Naive thymus-derived CD8-positive, alpha-beta T cell (primary cell): Measurements from ENCODE around the gene SLC13A1. TPM values are rescaled to one million over a fixed set of nuclear protein-coding genes. Genes with fewer than 3 reads are reported as not detected.
"Not testable (repeated sequence)": the region's sequence is repeated elsewhere in the genome, so short reads cannot be mapped to it uniquely, and the experiment has no call there.

Source experiments
- ATAC-seq, 2 donors: fragments of 150-1000 bp; cut with Tn5 transposase in 1 of 2; sonication (Bioruptor Pico), chemical (Tn5 transposase) in 1 of 2; 1 replicate in 1 of 2; 2 replicates in 1 of 2; pipeline ENCODE4 v1.10.0; 2021; ENCODE audit warnings: mild to moderate bottlenecking in 2 of 2, moderate library complexity in 2 of 2
- POLR2A ChIA-PET: fragments of 350-600 bp; sonication (Branson Sonifier 250); formaldehyde crosslinking; loops from one replicate; lab custom pipeline; 2021; ENCODE audit warnings: antibody characterized with exemption; lab: Charles Lee
- DNase-seq, 10 donors: peaks; one replicate each; pipeline versions ENCODE4 v3.0.0 to v3.0.0-alpha.2; 2020 to 2022
- H3K27ac Mint-ChIP-seq, 10 donors: one replicate each; pipeline ENCODE4 v1.8.0; 2020 to 2022; ENCODE audit warnings: mild to moderate bottlenecking in 10 of 10, mixed read lengths in 10 of 10, moderate library complexity in 4 of 10, inconsistent platforms in 1 of 10
- H3K27me3 Mint-ChIP-seq, 5 donors: one replicate each; pipeline ENCODE4 v1.8.0; 2021 to 2022; ENCODE audit warnings: mixed read lengths in 5 of 5
- H3K36me3 Mint-ChIP-seq, 3 donors: one replicate each; pipeline ENCODE4 v1.8.0; 2020 to 2022; ENCODE audit warnings: mixed read lengths in 3 of 3, mild to moderate bottlenecking in 2 of 3, inconsistent platforms in 1 of 3
- H3K4me1 Mint-ChIP-seq, 4 donors: one replicate each; pipeline ENCODE4 v1.8.0; 2021 to 2022; ENCODE audit warnings: mixed read lengths in 4 of 4
- H3K4me3 Mint-ChIP-seq, 10 donors: one replicate each; pipeline ENCODE4 v1.8.0; 2020 to 2022; ENCODE audit warnings: mild to moderate bottlenecking in 10 of 10, mixed read lengths in 10 of 10, moderate library complexity in 6 of 10, inconsistent platforms in 1 of 10
- H3K9me3 Mint-ChIP-seq, 9 donors: one replicate each; pipeline ENCODE4 v1.8.0; 2020 to 2022; ENCODE audit warnings: mixed read lengths in 9 of 9, mild to moderate bottlenecking in 3 of 9, inconsistent platforms in 1 of 9, moderate library complexity in 1 of 9
- polyA plus RNA-seq, 3 donors: library from polyadenylated mRNA; unstranded; fragments of 300-500 nt; fragmentation: Illumina TruSeq; gene quantifications; one replicate each; pipeline ENCODE4 v1.2.3, GENCODE V29; 2021
- total RNA-seq, 8 experiments: library from RNA in 2 of 8; stranded (reverse) in 2 of 8; gene quantifications; one replicate each; pipeline ENCODE4 v1.2.3 and lab custom pipeline; 2021 to 2026

The SLC13A1 gene, protein sequence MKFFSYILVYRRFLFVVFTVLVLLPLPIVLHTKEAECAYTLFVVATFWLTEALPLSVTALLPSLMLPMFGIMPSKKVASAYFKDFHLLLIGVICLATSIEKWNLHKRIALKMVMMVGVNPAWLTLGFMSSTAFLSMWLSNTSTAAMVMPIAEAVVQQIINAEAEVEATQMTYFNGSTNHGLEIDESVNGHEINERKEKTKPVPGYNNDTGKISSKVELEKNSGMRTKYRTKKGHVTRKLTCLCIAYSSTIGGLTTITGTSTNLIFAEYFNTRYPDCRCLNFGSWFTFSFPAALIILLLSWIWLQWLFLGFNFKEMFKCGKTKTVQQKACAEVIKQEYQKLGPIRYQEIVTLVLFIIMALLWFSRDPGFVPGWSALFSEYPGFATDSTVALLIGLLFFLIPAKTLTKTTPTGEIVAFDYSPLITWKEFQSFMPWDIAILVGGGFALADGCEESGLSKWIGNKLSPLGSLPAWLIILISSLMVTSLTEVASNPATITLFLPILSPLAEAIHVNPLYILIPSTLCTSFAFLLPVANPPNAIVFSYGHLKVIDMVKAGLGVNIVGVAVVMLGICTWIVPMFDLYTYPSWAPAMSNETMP
- total RNA-seq (not detected), polyA plus RNA-seq (not detected), total RNA-seq (lab: John Stamatoyannopoulos, UW) (0 reads per million in 6 experiments)

- no peak for DNase-seq
- no peak for ATAC-seq
- H3K27ac Mint-ChIP-seq, result no peak within 1 kb of the TSS
- POLR2A ChIA-PET, result no interaction called here
- no peaks in the 10 kb centered on the region for H3K4me1 Mint-ChIP-seq
- no peaks in the 10 kb centered on the region for H3K36me3 Mint-ChIP-seq
- H3K9me3 Mint-ChIP-seq, result peaks cover 0 to 4% (median 0%) of the 10 kb centered on the region in 9 donors
- H3K27me3 Mint-ChIP-seq, result no peaks in the 10 kb centered on the region
- no peak within 1 kb of the TSS for H3K4me3 Mint-ChIP-seq
Observed at GRCh38 chr7:123199883-123200282, at the start of gene SLC13A1. Gene SLC13A1, minus strand, starts transcription at chr7:123199969. Its CDS starts 23 bp downstream, at chr7:123199946.

GRCh38 chr7:123244768-123245167, 45.0 kb upstream of the SLC13A1 start:
- no peak overlapping the region for H3K27ac Mint-ChIP-seq
- H3K27me3 Mint-ChIP-seq, result no peaks in the 10 kb centered on the region
- no peaks in the 10 kb centered on the region for H3K4me1 Mint-ChIP-seq
- DNase-seq (no peak), ATAC-seq (no peak)
- POLR2A ChIA-PET, result no interaction called here
- no peaks in the 10 kb centered on the region for H3K36me3 Mint-ChIP-seq
- no peak overlapping the region for H3K4me3 Mint-ChIP-seq
- H3K9me3 Mint-ChIP-seq, result peaks cover 0 to 3% (median 0%) of the 10 kb centered on the region in 9 donors

- no peak overlapping the region for H3K4me3 Mint-ChIP-seq
- no peaks in the 10 kb centered on the region for H3K36me3 Mint-ChIP-seq
- H3K4me1 Mint-ChIP-seq, result no peaks in the 10 kb centered on the region
- H3K27ac Mint-ChIP-seq, result no peak overlapping the region
- DNase-seq, result no peak
- POLR2A ChIA-PET, result no interaction called here
- H3K9me3 Mint-ChIP-seq, result peaks cover 0 to 5% (median 0%) of the 10 kb centered on the region in 9 donors
- H3K27me3 Mint-ChIP-seq, result no peaks in the 10 kb centered on the region
- ATAC-seq, result no peak
Observed at GRCh38 chr7:123242467-123243092, 42.8 kb upstream of the SLC13A1 start.

- Mint-ChIP-seq H3K27ac (no peak overlapping the region), H3K27me3 (no peaks in the 10 kb centered on the region), H3K4me3 (no peak overlapping the region), H3K36me3 (no peaks in the 10 kb centered on the region), H3K9me3 (peaks cover 0 to 5% (median 0%) of the 10 kb centered on the region in 9 donors), H3K4me1 (no peaks in the 10 kb centered on the region)
- POLR2A ChIA-PET, result no interaction called here
- no peak for ATAC-seq
- DNase-seq, result no peak
Observed at GRCh38 chr7:123241809-123242208, 42.0 kb upstream of the SLC13A1 start.

DNA sequence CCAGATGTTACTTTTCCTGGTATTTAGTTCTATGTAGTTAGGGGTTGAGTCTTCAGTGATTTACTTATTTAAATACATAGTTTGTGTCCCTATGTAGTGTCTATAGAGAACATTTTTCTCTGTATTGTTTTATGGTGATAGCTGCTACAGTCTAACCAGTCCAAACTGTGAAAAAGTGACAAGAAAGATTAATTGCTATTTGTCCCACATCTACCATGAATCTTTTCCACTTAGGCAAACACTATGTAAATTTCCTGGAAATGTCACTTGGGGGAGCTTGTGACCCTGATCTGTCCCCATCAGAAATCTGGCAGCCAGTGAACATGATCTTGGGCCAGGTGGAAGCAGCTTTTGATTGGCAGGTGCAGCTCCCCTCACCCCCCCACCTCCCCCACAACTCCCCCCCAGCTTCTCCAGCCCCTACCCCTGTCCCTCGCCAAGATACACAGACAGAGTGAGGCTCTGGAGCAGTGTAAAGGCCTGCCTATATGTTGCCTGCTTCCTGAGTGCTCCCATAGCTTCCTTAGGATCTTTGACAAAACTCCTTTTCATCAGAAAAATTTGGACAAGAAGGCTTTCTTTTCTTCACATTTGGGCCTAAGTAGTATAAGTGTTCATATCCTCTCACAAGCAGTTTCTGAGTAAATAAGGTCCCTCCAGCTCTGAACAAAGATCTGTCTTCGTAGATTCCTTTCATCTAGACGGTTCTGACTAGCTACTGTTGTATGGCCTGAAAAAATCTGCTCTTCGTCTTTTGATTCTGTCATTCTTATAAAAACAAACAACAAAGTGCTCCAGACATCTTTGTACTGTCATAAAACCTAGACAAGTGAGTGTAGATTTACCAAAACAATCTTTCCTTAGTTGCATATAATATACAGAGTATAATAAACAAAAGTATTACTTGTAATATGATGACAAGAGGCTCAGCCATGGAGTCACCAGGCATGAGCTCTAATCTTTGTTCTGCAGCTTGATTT, 31.5 kb upstream of the SLC13A1 start:
- H3K27me3 Mint-ChIP-seq, result no peaks in the 10 kb centered on the region
- DNase-seq (no peak), ATAC-seq (no peak)
- H3K9me3 Mint-ChIP-seq, result peaks cover 0 to 8% (median 2%) of the 10 kb centered on the region in 9 donors
- H3K27ac Mint-ChIP-seq, result no peak overlapping the region
- H3K36me3 Mint-ChIP-seq, result no peaks in the 10 kb centered on the region
- POLR2A ChIA-PET, result no interaction called here
- H3K4me3 Mint-ChIP-seq, result no peak overlapping the region
- no peaks in the 10 kb centered on the region for H3K4me1 Mint-ChIP-seq

DNA sequence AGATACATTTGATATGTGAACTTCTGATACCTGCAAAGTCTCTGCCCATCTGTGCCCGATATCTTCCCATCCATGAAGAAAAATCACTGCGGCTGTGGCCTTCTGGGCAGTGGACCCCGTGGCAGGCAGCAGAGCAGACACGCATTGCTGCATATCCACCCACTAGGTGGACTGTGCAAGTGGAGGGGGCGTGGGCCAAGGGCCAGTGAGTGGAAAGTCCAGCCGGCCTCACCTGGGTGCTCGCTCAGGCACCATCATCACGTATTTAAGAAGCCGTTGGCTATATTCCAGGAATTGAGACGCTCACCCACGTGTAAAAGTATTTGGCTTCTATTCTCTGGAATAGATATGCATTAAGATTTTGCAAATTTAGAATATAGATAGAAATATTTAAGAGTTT, 30.8 kb upstream of the SLC13A1 start:
- DNase-seq (peak in 1 of 10 donors; percentile 47), ATAC-seq (no peak)
- Mint-ChIP-seq H3K4me1 (no peaks in the 10 kb centered on the region), H3K4me3 (no peak overlapping the region), H3K27ac (no peak overlapping the region), H3K9me3 (peaks cover 0 to 8% (median 2%) of the 10 kb centered on the region in 9 donors), H3K27me3 (no peaks in the 10 kb centered on the region), H3K36me3 (no peaks in the 10 kb centered on the region)
- POLR2A ChIA-PET, result no interaction called here

- POLR2A ChIA-PET, result no interaction called here
- Mint-ChIP-seq H3K36me3 (no peaks in the 10 kb centered on the region), H3K4me3 (no peak overlapping the region), H3K27me3 (no peaks in the 10 kb centered on the region), H3K4me1 (no peaks in the 10 kb centered on the region), H3K9me3 (peaks cover 0 to 13% (median 6%) of the 10 kb centered on the region in 9 donors), H3K27ac (no peak overlapping the region)
- no peak for ATAC-seq
- DNase-seq, result no peak
Observed at GRCh38 chr7:123230147-123230546, 30.4 kb upstream of the SLC13A1 start.

DNA sequence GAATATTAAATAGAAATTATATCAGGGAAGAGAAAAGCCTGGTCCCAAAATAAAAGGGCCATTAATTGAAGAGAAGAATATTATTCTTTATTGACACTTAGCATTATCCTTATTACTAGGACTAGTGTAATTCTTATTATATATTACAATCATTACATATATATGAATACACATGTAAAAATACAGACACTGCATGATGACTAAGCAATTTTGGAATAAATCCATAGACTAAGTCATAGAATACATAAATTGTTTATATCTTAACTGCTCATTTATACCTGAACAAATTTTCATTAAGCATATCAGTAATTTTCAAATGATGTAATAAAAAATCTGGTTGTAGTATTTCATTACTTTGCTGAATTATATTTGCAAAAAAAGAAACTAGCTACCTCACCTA, 29.7 kb upstream of the SLC13A1 start:
- H3K9me3 Mint-ChIP-seq, result peaks cover 0 to 18% (median 7%) of the 10 kb centered on the region in 9 donors
- H3K27me3 Mint-ChIP-seq, result no peaks in the 10 kb centered on the region
- no peaks in the 10 kb centered on the region for H3K4me1 Mint-ChIP-seq
- no peak overlapping the region for H3K27ac Mint-ChIP-seq
- no peaks in the 10 kb centered on the region for H3K36me3 Mint-ChIP-seq
- no peak overlapping the region for H3K4me3 Mint-ChIP-seq
- POLR2A ChIA-PET, result no interaction called here
- ATAC-seq (no peak), DNase-seq (no peak)

- H3K4me3 Mint-ChIP-seq, ATAC-seq, H3K4me1 Mint-ChIP-seq, H3K27me3 Mint-ChIP-seq, H3K27ac Mint-ChIP-seq, DNase-seq, H3K36me3 Mint-ChIP-seq, POLR2A ChIA-PET: not testable (repeated sequence)
- peaks cover 0 to 29% (median 10%) of the 10 kb centered on the region in 9 donors for H3K9me3 Mint-ChIP-seq
Observed at GRCh38 chr7:123227666-123228065, 27.9 kb upstream of the SLC13A1 start.

GRCh38 chr7:123220396-123220795, 20.6 kb upstream of the SLC13A1 start:
- no peak for ATAC-seq
- Mint-ChIP-seq H3K36me3 (no peaks in the 10 kb centered on the region), H3K9me3 (peaks cover 2 to 28% (median 13%) of the 10 kb centered on the region in 9 donors), H3K4me1 (no peaks in the 10 kb centered on the region), H3K4me3 (no peak overlapping the region), H3K27me3 (no peaks in the 10 kb centered on the region), H3K27ac (no peak overlapping the region)
- no peak for DNase-seq
- POLR2A ChIA-PET, result no interaction called here

DNA sequence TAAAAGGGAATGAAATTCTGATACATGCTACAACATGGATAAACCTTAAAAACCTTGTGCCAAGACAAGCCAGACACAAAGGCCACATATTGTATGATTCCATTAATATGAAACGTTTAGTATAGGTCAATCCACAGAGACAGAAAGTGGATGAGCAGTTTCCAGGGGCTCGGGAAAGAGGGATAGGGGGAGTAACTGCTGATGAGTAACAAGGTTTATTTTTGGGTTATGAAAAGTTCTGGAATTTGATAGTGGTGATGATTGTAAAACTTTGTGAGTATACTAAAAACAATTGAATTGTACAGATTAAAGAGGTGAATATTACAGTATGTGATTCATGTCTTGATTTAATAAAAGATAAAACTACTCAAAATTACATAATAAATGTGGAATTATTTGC, 19.1 kb upstream of the SLC13A1 start:
- H3K27ac Mint-ChIP-seq, result no peak overlapping the region
- H3K9me3 Mint-ChIP-seq, result peaks cover 2 to 34% (median 20%) of the 10 kb centered on the region in 9 donors
- H3K27me3 Mint-ChIP-seq, result no peaks in the 10 kb centered on the region
- ATAC-seq (no peak), DNase-seq (no peak)
- POLR2A ChIA-PET, result no interaction called here
- H3K4me1 Mint-ChIP-seq, result no peaks in the 10 kb centered on the region
- H3K4me3 Mint-ChIP-seq, result no peak overlapping the region
- no peaks in the 10 kb centered on the region for H3K36me3 Mint-ChIP-seq

DNA sequence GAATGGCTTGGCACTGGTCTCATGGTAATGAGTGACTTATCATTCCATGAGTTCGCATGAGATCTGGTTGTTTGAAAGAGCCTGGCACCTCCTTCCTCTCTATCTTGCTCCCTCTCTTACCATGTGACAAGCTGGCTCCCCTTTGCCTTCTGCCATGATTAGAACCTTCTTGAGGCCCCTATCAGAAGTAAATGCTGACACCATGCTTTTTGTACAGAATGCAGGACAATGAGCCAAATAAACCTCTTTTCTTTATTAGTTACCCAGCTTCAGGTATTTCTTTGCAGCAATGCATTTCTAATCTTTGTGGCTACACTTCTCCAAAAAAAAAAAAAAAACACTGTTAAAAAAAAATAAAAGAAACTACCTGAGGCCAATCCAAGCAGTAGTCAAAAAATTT, 17.1 kb upstream of the SLC13A1 start:
- Mint-ChIP-seq H3K9me3 (peaks cover 2 to 23% (median 11%) of the 10 kb centered on the region in 9 donors), H3K36me3 (no peaks in the 10 kb centered on the region), H3K27ac (no peak overlapping the region), H3K4me3 (no peak overlapping the region), H3K4me1 (no peaks in the 10 kb centered on the region), H3K27me3 (no peaks in the 10 kb centered on the region)
- no peak for DNase-seq
- no peak for ATAC-seq
- POLR2A ChIA-PET, result no interaction called here
